K562 (cell line): ENCODE measurements around the gene SMAD3. TPM values are rescaled to one million over a fixed set of nuclear protein-coding genes. Genes with fewer than 3 reads are reported as not detected.

Experiments used
- CREB5 ChIP-seq: fragments of 250-450 bp; sonication (Bioruptor Pico); IDR thresholded peaks from 2 replicates; pipeline ENCODE4 v1.5.0; 2020; ENCODE audit warnings: mild to moderate bottlenecking
- IFI16 ChIP-seq: fragments of 250-450 bp; sonication (Bioruptor Pico); IDR thresholded peaks from 2 replicates; pipeline ENCODE4 v2.1.2; 2022; ENCODE audit warnings: mild to moderate bottlenecking, inconsistent platforms
- KDM2B ChIP-seq: fragments of 250-450 bp; sonication (Bioruptor Pico); IDR thresholded peaks from 2 replicates; pipeline ENCODE4 v1.8.0; 2021; ENCODE audit warnings: mild to moderate bottlenecking, moderate library complexity
- KDM4B ChIP-seq, 2 experiments: fragments of 450-650 bp in 1 of 2; sonication (generic) in 1 of 2; IDR thresholded peaks; 2 replicates each; pipeline ENCODE4 v1.6.1; 2016 to 2017; ENCODE audit warnings: borderline replicate concordance in 2 of 2, antibody characterized with exemption in 1 of 2, low read depth in 1 of 2, mild to moderate bottlenecking in 1 of 2
- KLF6 ChIP-seq: fragments of 250-450 bp; sonication (Bioruptor Pico); IDR thresholded peaks from 2 replicates; pipeline ENCODE4 v1.4.0; 2020; ENCODE audit warnings: mild to moderate bottlenecking, moderate library complexity, borderline replicate concordance
- NKRF ChIP-seq: fragments of 450-650 bp; IDR thresholded peaks from 2 replicates; pipeline ENCODE4 v1.6.1; 2016; ENCODE audit warnings: borderline replicate concordance
- ZBTB5 ChIP-seq: fragments of 450-650 bp; IDR thresholded peaks from 2 replicates; pipeline ENCODE4 v1.6.1; 2017; ENCODE audit warnings: antibody characterized with exemption
- ZNF121 ChIP-seq: sonication (generic); formaldehyde crosslinking; conservative IDR thresholded peaks from 2 replicates; pipeline ENCODE4 v1.8.0; 2022; ENCODE audit warnings: missing genetic modification reagents
- ZNF143 ChIP-seq: sonication (generic); formaldehyde crosslinking; IDR thresholded peaks from 2 replicates; pipeline ENCODE4 v1.9.0; 2022; ENCODE audit warnings: mild to moderate bottlenecking, missing genetic modification reagents
- ZNF277 ChIP-seq: fragments of 250-450 bp; sonication (Bioruptor Pico); IDR thresholded peaks from 2 replicates; pipeline ENCODE4 v1.8.0; 2022; ENCODE audit warnings: inconsistent platforms, mild to moderate bottlenecking, moderate library complexity, borderline replicate concordance
- ZNF318 ChIP-seq, 2 experiments: fragments of 450-650 bp; IDR thresholded peaks; 2 replicates each; pipeline ENCODE4 v1.6.1; 2016; ENCODE audit warnings: mild to moderate bottlenecking in 2 of 2, borderline replicate concordance in 1 of 2, low read depth in 1 of 2, moderate library complexity in 1 of 2
- polyA plus RNA-seq, 8 experiments: library from polyadenylated mRNA; depleted of rRNA in 4 of 8; stranded (reverse) in 5 of 8; unstranded in 3 of 8; fragments of >200 nt; fragmentation: Nextera tagmentation in 2 of 8; fragmentation: Illumina TruSeq in 1 of 8; extraction: Ambion mirVana in 2 of 8; extraction: Trizol in 1 of 8; gene quantifications; 2 replicates each; pipeline versions ENCODE4 v1.2.1 to v1.2.3, GENCODE V29; 2011 to 2014; ENCODE audit warnings: inconsistent platforms in 1 of 8, missing spikeins in 1 of 8
- total RNA-seq, 7 experiments: library from RNA; depleted of rRNA in 6 of 7; stranded (reverse); fragments of >200 nt in 6 of 7; fragmentation: Illumina TruSeq in 2 of 7; extraction: Trizol in 2 of 7; gene quantifications; 2 replicates each; pipeline versions ENCODE4 v1.2.1 to v1.2.3, GENCODE V29; 2011 to 2021; ENCODE audit warnings: low replicate concordance in 1 of 7

Gene SMAD3
- total and polyA plus RNA-seq, 9 of the 15 experiments (the other 6 are each of a cell fraction or from before 2014, with no cell fraction given): 4.3 to 39.2 (median 11.1) TPM

- TF ChIP-seq CREB5 (CRISPR knock-in tag): no peak
- TF ChIP-seq ZNF143 (CRISPR knock-in tag): no peak
- TF ChIP-seq IFI16: no peak
- TF ChIP-seq ZNF318 (IDR thresholded peaks at IDR 0.05; ENCODE audit: borderline replicate concordance in 1 of 2, low read depth in 1 of 2): peak in 1 of 2 experiments; percentile 45; a peak in 1 of 4 replicates
- no peak for TF ChIP-seq KDM2B
- no peak for TF ChIP-seq ZNF277 (CRISPR knock-in tag)
- no peak for TF ChIP-seq ZBTB5
- no peak for TF ChIP-seq ZNF121 (CRISPR knock-in tag)
- TF ChIP-seq KLF6 (CRISPR knock-in tag): no peak
- no peak for TF ChIP-seq NKRF
- TF ChIP-seq KDM4B (IDR thresholded peaks at IDR 0.05; ENCODE audit: borderline replicate concordance in 2 of 2, low read depth in 1 of 2): 0 out of 4 replicates have a peak, but pooled peaks of 1 of the 2 experiments have one; percentile 18
Measured at GRCh38 chr15:67080900-67081431, 15.6 kb downstream of the SMAD3 start (continued).
